Adrenal gland (tissue), 5 donors: ENCODE results near the gene NFATC3.

ENCODE experiments used
- CTCF ChIP-seq, 6 experiments: fragments of 450-650 bp in 4 of 6; fragments of 200-600 bp in 2 of 6; sonication (generic) in 1 of 6; IDR thresholded peaks; 1 replicate in 5 of 6; 2 replicates in 1 of 6; pipeline versions ENCODE4 v1.5.1 to v1.8.0; 2016 to 2021; ENCODE audit warnings: antibody characterized with exemption in 6 of 6, mild to moderate bottlenecking in 2 of 6, moderate library complexity in 1 of 6
- POLR2A ChIP-seq, 2 donors: fragments of 450-650 bp; IDR thresholded peaks; one replicate each; pipeline ENCODE4 v1.6.1; 2017; ENCODE audit warnings: antibody characterized with exemption in 2 of 2, mild to moderate bottlenecking in 2 of 2, moderate library complexity in 1 of 2
- donor health status: DM: no; HTN: no; CAD: no.

GRCh38 chr16:68272507-68273209, 187.5 kb downstream of the NFATC3 start:
- TF ChIP-seq CTCF (IDR thresholded peaks at IDR 0.05) (no peak), POLR2A (IDR thresholded peaks at IDR 0.05) (no peak)
